Choroid plexus epithelial cell (primary cell): ENCODE data around the gene UBIAD1.
A peak's percentile ranks its signal among the peaks of the same experiment; 100 is the strongest.
"Not testable (repeated sequence)": the region's sequence is repeated elsewhere in the genome, so short reads cannot be mapped to it uniquely, and the experiment has no call there.

Experiments used
- DNase-seq: peaks from one replicate; pipeline ENCODE4 v3.0.0-alpha.2; 2010; ENCODE audit warnings: low read depth
- H3K4me3 ChIP-seq: 2 replicates; pipeline ENCODE4 v1.5.1; 2011; ENCODE audit warnings: low read depth, mild to moderate bottlenecking, control low read depth, low read length, moderate library complexity
- TF ChIP-seq, protein P1 (sequence below): conservative IDR thresholded peaks from 2 replicates; pipeline ENCODE4 v1.5.1; 2011; ENCODE audit warnings: low read depth, mild to moderate bottlenecking, control low read depth, inconsistent platforms, low read length, moderate library complexity

Gene UBIAD1

DNA sequence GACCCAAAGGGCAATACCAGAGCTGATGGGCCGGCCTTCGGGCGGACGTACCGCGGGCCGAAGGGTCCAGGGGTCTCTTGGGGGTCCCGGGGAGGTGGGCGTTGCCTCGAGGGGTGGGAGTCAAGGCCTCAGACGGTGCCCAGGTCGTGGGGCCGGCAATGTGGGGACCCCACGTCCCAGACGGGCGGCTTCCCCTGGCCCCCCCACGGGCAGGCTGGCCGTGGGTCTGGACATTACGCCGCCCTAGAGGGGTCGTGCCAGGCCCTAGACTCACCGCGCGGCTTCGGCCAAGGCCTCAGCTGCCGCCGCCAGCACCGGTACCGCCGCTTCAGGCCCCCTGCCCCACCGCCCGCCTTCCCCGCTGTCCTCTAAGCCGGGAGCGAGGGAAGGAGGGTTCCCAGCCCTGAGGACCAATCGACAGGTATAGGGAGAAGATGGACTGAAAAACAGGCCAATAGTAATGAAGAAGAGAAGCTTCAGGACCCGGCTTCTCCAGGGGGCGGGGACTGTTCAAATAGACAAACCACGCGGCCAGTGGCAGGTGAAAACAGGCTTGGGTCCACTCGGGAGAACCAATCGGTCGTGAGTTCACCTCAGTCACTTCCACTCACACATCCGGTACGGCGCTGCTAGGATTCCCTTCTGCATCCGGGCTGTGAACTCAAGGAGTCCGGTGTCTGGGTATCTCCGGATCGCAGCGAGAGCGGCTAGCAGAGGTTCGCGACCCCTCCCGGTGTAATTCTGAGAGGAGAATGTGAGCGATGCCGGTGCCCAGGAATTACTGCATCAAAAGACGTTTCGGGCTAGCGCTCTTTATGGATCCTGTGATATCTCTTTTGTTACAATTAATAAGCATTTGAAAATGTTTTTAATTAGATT is 10.6 kb upstream of the UBIAD1 start, which contains the start of gene MTOR:
Gene MTOR (minus strand): TSS at position 381 of the 879 bp plus-strand sequence. CDS start 3,142 bp downstream, outside the sequence.
- TF ChIP-seq, protein P1, sequence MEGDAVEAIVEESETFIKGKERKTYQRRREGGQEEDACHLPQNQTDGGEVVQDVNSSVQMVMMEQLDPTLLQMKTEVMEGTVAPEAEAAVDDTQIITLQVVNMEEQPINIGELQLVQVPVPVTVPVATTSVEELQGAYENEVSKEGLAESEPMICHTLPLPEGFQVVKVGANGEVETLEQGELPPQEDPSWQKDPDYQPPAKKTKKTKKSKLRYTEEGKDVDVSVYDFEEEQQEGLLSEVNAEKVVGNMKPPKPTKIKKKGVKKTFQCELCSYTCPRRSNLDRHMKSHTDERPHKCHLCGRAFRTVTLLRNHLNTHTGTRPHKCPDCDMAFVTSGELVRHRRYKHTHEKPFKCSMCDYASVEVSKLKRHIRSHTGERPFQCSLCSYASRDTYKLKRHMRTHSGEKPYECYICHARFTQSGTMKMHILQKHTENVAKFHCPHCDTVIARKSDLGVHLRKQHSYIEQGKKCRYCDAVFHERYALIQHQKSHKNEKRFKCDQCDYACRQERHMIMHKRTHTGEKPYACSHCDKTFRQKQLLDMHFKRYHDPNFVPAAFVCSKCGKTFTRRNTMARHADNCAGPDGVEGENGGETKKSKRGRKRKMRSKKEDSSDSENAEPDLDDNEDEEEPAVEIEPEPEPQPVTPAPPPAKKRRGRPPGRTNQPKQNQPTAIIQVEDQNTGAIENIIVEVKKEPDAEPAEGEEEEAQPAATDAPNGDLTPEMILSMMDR, result peak; percentile 31
- peak within 1 kb of the TSS; percentile 99 for H3K4me3 ChIP-seq
- peak; percentile 100 for DNase-seq

DNA sequence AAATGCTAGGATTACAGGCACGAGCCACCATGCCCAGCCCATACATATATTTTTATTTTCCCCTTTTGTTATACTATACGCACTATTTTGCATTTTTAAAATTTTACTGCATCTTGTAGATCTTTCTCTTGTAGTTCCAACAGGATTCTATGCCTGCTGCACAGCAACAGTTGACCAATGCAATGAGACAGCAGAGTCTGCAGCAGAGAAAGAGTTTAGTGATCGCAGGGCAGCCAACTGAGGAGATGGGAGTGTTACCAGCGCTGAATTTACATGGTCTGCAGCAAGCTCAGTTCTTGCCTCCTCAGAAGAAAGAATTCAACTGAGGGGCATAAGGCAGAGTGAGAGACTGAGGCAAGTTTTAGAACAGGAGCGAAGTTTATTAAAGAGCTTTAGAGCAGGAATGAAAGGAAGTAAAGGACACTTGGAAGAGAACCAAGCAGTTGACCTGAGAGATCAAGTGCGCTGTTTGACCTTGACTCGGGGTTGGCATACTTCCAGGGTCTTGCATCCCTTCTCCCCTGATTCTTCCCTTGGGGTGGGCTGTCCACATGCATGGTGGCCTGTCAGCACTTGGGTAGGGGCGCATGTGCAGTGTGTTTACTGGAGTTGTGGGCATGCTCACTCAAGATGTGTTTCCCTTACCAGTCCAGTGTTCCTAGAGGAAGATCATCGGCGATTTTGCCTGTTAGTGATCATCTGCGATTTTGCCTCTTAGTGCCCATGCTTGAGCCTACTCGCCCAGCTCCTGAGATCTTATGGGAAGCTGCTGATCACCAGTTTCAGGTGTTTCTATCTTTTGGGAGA is 6.5 kb upstream of the UBIAD1 start:
- no peak overlapping the region for H3K4me3 ChIP-seq
- TF ChIP-seq, protein P1, result no peak
- no peak for DNase-seq

DNA sequence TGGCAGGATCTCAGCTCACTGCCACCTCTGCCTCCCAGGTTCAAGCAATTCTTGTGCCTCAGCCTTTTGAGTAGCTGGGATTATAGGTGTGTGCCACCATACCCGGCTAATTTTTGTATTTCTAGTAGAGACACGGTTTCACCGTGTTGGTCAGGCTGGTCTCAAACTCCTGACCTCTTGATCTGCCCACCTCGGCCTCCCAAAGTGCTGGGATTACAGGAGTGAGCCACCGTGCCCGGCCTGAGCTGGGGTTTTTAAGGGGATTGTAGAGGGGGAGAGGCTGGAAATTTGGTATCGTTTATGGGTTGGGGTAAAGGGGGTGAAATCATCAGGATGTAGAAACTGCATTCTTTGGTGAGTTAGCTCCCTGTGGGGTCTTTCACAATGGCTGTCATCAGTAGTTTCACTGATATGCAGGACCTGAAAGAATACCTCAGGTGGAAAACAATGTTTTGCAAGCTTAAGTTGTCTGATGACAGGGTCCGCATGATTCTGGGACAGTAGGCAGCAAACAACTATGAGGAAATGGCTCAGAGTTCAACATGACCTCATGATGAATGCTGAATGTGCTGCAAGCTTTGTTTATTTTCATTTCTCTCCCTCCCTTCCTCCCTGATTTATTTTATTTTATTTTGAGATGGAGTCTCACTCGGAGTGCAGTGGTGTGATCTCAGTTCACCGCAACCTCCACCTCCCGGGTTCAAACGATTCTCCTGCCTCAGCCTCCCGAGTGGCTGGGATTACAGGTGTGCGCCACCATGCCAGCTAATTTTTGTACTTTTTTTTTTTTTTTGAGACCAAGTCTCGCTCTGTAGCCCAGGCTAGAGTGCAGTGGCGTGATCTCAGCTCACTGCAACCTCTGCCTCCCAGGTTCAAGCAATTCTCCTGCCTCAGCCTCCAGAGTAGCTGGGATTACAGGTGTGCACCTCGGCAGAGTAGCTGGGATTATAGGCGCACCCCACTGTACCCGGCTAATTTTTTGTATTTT is 5.4 kb upstream of the UBIAD1 start:
- DNase-seq, result peak; percentile 95
- not testable (repeated sequence) for H3K4me3 ChIP-seq

DNA sequence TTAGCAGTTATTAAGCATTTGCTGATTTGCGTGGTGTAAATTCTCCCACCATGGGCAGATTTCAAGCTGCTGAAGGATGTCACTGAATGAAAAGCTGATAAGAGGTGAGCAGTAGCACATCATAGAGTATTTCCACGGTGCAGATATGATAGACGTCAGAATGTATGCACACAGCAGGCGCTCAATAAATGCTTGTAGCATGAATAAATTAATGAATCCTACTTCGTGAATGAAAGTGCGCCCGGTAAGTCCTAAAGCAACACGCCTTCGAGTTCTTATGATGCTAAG is 510 bp upstream of the UBIAD1 start:
- TF ChIP-seq, protein P1, result no peak
- DNase-seq, result no peak
- H3K4me3 ChIP-seq, result peak overlapping the region; percentile 38

DNA sequence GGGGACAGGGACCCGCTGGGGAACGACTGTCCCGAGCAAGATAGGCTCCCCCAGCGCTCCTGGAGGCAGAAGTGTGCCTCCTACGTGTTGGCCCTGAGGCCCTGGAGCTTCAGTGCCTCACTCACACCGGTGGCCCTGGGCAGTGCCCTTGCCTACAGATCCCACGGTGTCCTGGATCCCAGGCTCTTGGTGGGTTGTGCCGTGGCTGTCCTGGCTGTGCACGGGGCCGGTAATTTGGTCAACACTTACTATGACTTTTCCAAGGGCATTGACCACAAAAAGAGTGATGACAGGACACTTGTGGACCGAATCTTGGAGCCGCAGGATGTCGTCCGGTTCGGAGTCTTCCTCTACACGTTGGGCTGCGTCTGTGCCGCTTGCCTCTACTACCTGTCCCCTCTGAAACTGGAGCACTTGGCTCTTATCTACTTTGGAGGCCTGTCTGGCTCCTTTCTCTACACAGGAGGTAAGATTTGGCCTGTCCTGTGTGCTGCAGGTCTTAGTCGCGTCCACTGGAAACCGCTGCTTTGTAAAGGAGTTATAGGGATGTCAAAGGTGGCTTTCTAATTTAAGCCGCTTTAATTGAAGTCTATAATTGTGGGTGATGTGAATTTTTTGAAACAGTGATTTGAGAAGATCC is 717 bp downstream of the UBIAD1 start:
- TF ChIP-seq, protein P1, result no peak
- no peak for DNase-seq
- peak overlapping the region; percentile 95 for H3K4me3 ChIP-seq

DNA sequence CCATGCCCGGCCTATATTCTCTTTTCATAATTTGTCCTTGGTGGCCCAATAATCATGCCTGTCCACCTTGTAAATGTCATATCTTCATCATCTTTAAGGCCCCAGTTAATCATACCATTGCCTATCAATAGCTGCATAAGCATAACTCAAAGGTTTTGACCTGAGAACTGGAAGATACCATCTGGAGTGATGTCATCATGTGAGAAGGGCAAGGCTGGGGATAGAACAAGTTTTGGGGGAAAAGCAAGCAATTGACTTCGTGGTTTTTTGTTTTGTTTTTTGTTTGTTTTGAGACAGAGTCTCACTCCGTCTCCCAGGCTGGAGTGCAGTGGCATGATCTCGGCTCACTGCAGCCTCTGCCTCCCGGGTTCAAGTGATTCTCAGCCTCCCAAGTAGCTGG is 6.2 kb downstream of the UBIAD1 start:
- H3K4me3 ChIP-seq, result no peak overlapping the region
- DNase-seq, result no peak
- TF ChIP-seq, protein P1, result no peak
